ENCODE data around the gene CHP2.
"Not testable (repeated sequence)": the region's sequence is repeated elsewhere in the genome, so short reads cannot be mapped to it uniquely, and the experiment has no call there.

The CHP2 gene

DNA sequence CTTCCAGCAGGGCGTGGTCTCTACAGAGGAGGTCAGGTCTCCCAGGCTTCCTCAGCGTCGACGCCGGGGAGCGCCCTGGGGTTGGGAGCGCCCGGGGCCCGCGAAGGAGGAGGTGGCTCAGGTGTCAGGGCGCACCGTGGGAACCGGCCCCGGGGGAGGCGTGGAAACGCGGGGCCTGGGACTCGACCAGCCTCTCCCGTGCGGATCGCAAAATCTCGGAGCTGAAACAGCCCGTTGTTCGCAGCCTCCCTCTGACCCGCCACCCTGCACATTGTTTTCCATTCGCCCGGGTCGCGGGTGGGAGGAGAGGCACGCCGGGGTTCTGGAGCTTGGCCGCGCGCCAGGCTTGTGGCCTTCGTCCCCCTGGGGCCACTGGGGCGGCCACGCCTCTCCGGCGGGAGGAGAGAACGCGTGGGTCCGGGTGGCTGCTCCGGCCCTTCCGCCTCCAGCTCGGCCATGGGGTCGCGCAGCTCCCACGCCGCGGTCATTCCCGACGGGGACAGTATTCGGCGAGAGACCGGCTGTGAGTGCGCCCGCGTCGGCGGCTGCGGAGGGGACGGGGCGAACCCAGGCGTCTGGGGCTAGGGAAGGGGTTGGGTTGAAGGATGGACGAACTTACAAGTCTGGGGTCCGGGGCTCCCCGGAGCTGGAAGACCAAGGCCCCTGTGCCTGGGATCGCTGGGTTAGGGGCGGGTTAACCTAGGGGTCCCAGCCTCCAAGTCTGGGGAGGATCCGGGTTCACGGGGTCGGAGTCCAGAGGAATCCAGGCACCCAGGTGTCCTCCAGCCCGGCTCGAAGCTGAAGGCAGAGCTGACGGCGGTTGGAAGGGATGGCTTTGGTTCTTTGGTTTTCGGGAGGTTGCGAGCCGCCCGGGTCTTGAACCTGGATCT, at the start of gene CHP2:
Gene CHP2, plus strand, starts transcription at position 433 of the 890 bp plus-strand sequence. Its CDS starts 24 bp downstream, at position 457.
- no peak for DNase-seq (ENCODE audit: low spot score)

DNA sequence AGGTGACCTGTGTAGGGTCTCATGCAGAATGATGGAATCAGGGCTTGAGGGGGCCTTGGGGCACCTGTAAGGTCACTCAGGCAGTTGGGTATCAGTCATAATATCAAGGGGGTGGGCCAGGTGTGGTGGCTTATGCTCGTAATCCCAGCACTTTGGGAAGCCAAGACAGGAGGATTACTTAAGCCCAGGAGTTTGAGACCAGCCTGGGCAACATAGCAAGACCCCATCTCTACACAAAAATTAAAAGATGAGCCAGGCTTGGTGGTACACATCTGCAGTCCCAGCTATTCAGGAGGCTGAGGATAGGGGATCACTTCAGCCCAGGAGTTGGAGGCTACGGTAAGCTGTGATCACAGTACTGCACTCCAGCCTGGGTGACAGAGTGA, 49.3 kb upstream of the CHP2 start:
- no peak for DNase-seq (ENCODE audit: low spot score)

DNA sequence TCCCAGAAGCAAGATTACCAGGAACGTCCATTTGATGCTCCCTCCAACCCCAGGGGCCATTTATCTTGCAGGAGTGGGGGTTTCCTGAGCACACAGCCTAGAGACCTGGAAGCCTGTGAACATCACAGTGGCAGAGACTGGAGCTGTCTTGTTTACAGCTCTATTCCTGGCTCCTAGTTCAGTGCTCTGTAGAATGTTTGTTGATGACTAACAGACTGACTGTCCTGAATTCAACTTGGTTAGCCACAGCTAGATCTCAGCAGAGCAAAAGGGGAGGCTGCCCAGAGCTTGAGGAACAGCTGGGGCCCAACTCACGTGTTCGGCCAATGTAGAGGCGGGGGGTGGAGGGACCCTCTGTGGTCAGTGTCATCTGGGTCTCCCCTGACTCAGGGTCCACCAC, 48.4 kb upstream of the CHP2 start:
- DNase-seq (ENCODE audit: low spot score): no peak

DNA sequence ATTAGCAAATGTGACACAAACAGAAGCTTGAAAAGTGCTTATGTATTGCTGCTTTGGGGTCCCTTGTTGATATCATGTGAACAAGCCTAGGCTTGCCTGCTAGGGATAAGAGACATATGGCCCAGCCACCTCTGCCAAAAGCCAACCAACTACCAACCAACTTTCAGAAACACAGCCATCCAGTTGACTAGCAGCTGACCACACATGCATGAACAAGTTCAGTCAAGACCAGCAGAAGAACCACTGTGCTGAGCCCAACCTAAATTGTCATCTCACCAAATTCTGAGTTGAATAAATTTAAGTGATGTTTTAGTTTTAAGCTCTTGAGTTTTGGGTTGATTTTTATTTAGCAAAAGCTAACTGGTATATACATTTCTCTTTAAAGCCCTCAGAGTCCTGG, 45.3 kb upstream of the CHP2 start:
- DNase-seq (ENCODE audit: low spot score): no peak

DNA sequence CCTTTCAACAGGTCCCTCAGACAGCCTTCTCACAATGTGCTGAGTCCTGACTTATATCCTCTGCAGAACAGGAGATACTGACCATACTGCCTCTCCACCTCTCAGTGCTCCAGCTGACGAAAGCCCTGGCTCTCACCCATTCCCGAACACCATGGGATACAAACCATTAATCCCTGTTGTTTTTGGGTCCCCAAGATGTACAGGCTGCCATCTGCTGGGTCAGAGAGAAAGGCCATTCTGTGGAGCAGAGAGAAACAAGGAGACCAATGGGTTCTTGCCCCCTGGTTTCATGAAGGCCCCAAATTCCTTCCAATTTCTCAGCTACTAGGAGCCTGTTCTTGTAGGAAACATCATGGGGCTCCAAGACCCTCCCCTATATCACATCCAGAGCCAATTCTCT, 44.8 kb upstream of the CHP2 start:
- DNase-seq (ENCODE audit: low spot score): no peak

DNA sequence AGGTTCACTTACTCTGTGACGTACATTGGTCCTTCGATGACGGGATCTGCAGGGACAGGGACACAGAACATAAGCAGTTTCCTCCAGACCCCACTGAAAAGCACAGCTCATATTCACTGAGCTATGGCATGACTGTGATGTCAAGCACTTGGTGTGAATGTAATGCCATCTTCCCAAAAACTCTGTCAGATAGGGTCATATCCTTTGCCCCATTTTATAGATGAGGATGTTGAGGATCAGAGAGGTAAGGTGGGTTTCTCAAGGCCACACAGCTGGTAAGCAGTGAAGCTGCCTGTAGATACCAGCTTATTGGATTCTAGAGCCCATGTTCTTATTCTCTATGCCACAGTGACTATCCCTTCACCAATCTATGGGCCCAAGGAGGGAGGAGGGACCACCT, 44.3 kb upstream of the CHP2 start:
- DNase-seq (ENCODE audit: low spot score): no peak

DNA sequence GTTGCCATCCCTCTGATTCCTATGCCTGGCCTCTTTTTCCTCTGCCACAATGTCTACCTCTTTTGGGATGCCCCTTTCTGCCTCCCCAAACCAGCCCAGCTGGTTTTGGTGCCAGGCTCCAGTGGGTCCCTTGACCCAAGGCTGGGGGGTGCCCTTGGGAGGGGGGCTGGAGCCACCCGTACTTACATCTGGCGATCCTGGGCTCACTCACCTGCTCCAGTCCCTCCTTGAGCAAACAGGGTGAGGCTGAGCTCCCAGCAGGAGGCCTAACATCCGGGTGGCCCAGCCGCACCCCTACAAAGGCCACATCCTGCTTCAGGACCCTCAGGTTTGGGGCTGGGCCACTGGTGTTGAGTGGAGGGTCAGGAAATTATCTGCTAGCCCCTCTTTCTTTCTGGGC, 43.0 kb upstream of the CHP2 start:
- no peak for DNase-seq (ENCODE audit: low spot score)

DNA sequence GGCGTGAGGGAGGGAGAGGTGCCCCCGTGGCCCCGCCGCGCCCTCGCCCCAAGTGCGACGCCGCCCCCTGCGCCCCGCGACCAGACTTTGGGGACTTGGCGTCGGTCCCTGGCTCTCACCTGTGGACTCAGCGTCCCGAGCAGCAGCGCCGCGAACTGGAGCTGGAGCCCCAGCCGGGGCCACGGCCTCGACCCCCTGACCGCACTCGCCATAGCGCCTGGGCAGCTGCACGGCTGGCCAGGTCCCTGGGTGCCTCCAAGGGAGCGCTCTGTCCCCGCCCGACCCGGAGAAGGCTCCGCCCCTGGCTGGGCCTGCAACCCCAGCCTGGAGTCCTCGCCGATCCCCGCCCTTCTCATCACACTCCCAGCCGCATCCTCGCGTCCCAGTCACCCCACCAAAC, 41.9 kb upstream of the CHP2 start, which contains the start of gene ERN2:
Gene ERN2, minus strand, starts transcription at position 247 of the 400 bp plus-strand sequence. Its CDS starts 35 bp downstream, at position 212.
- no peak for DNase-seq (ENCODE audit: low spot score)

DNA sequence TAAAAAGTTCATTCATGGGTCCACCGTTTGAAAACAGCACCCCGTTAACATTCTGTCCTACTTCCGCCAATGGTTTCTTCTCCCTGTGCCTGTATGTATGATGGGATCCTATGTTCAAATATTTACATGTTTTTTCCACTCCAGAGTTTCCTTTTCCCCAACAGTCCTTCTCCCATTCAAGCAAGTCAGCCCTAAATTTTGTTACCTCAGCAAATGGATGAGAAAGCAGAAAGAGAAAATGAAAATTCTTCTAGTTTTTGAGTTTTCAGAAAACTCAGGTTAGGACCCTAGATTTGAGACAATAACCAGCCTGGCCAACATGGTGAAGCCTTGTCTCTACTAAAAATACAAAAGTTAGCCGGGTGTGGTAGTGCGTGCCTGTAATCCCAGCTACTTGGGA, 38.3 kb upstream of the CHP2 start:
- no peak for DNase-seq (ENCODE audit: low spot score)

DNA sequence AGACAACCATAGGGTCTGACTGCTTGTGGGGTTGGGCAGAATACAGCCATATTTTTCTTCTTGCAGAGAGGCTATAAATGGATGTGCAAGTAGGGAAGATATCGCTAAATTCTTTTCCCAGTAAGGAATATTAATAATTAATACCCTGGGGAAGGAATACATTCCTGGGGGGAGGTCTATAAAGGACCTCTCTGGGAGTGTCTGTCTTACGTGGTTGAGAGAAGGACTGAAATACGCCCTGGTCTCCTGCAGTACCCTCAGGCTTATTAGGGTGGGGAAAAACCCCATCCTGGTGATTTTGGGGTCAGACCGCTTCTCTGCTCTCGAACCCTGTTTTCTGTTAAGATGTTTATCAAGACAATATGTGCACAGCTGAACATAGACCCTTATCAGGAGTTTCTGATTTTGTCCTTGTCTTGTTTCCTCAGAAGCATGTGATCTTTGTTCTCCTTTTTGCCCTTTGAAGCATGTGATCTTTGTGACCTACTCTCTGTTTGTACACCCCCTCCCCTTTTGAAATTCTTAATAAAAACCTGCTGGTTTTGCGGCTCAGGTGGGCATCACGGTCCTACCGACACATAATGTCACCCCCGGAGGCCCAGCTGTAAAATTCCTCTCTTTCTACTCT, 32.1 kb upstream of the CHP2 start:
- not testable (repeated sequence) for DNase-seq (ENCODE audit: low spot score)

DNA sequence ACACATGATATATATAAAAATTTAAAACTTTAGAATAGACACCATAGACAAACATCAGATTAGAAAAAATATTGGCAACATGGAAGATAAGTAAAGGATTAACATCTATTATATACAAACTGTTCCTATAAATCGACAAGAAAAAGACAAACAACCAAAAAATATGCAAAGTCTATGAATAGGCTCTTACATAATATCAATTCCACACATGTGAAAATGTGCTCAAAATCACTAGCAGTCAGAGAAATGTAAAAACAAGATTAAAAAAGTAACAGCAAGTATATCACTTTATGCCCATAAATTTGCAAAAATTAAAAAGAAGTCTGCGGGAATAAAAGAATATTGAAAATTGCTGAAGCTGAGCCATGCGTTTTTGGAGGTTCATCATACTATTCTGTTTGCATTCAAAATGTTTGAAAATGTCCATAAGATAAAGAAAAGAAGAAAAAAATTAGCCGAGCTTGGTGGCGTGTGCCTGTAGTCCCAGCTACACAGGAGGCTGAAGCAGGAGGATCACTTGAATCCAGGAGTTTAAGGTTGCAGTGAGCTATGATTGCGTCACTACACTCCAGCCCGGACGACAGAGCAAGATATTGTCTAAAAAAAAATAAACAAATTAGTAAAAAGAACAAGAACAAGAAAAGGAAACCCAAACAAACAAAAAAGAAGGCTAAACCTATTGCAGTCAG, 30.6 kb upstream of the CHP2 start:
- DNase-seq (ENCODE audit: low spot score): no peak

DNA sequence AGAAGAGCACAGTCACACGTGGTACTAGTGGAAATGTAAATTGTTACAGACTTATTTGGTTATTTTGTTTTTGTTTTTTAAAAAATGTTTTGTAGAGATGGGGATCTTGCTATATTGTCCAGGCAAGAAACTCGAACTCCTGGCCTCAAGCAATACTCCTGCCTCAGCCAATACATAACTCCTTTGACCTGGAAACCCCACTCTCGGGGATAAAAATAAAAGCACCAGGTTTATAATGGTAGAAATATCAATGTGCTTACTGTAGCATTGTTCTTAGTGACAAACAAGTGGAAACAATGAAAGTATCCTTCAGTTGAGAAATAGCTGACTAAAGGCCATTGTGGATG, 30.1 kb upstream of the CHP2 start:
- no peak for DNase-seq (ENCODE audit: low spot score)

DNA sequence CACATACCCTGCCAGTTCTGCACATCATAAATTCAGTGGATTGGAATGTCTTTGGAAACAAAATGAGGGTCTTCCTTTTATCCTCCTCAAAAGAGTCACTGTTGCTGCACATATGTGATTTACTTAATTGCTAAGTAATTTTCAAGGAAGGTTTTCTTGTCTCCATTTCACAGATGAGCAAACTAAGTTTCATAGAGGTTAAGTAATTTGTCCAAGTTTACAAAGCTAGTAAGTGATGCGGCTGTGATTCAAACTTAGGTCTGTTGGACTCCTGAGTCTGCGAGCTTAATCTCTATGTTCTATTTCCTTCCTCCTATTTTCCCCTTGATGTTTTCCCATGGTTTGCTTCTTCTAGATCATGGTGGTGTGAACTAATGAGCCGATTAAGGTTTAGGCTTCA, 28.1 kb upstream of the CHP2 start:
- DNase-seq (ENCODE audit: low spot score): no peak

DNA sequence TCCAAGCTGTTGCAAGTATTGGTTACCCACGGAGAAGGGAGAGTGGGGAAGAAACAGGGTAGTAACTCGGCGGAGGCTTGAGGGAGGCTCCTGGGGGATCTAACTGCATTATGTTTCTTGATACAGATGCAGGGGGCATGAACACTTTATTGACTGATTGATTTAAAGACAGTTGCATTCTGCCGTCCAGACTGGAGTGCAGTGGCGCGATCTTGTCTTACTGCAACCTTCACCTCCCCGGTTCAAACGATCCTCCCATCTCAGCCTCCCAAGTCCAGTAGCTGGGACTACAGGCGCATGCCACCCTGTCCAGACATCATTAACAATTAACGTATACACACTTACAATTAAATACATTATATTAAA, 26.7 kb upstream of the CHP2 start:
- no peak for DNase-seq (ENCODE audit: low spot score)

DNA sequence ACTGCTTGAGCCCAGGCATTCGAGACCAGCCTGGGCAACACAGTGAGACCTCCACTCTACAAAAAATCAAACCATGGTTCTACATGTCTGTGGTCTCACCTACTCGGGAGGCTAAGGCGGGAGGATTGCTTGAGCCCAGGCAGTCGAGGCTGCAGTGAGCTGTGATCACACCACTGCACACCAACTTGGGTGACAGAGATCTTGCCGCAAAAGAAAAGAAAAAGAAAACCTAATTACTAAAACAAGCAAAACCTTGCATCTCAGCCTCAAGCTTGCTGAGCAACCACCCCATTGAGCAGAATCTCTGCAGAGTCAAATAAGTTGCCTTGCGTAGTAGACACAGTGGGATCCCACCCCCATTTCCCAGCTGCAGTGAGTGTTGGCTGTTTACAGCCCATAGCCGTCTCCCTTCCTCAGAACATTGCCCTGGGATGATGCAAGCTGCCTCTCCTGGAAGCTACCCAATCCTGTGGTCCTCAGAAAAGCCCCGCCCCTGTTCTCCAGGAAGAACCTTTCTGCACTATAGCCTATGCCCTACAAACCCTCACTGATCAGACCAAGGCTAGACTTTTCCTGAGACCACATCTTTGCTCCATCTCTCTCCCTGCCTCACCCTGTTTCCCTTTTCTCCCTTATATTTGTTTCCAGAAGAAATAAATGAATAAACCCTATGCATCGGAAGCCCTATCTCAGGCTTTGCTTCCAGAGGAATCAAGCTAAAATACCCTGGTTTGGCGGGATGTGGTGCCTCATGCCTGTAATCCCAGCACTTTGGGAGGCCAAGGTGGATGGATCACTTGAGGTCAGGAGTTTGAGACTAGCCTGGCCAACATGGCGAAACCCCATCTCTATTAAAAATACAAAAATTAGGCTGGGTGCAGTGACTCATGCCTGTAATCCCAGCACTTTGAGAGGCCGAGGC, 25.1 kb upstream of the CHP2 start:
- no peak for DNase-seq (ENCODE audit: low spot score)

DNA sequence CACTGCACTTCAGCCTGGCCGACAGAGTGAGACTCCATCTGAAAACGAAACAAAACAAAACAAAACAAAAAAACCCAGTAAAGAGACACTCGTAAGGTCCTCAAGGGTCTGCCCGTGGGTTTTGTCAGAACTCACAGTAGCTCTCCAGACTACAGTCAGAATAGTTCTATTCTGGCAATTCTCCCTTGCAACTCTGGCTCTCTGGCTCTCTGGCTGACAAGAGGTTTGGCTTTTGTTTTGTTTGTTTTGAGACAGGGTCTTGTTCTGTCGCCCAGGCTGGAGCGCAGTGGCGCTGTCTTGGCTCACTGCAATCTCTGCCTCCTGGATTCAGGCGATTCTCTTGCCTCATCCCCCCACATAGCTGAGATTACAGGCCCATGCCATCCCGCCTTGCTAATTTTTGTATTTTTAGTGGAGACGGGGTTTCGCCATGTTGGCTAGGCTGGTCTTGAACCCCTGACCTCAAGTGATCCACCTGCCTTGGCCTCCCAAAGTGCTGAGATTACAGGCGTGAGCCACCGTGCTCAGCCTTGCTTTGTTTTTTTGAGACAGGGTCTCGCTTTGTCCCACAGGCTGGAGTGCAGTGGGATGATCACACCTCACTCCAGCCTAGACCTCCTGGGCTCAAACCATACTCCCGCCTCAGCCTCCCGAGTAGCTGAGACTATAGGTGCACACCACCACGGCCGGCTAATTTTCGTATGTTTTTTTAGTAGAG, 20.5 kb upstream of the CHP2 start:
- DNase-seq (ENCODE audit: low spot score): no peak

DNA sequence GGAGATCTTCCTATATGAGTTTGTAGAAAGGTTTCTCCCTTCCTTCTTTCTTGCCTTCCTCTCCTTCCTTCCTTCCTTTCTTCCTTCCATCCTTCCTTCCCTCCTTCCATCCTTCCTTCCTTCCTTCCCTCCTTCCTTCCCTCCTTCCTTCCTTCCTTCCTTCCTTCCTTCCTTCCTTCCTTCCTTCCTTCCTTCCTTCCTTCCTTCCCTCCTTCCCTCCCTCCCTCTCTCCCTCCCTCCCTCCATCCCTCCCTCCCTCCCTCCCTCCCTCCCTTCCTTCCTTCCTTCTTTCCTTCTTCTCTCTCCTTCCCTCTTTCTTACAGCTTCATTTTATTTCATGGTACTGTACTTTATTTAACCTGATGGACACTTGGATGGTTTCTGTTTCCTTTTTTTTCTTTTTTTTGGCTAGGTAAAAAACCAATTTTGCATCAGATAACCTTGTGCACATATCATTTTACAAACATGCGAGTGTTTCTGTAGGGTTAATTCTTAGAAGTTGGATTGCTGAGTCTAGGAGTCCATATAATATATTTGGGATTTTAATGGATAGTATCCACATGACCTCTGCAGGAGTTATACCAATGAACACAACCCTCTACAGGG, 17.3 kb upstream of the CHP2 start:
- not testable (repeated sequence) for DNase-seq (ENCODE audit: low spot score)

DNA sequence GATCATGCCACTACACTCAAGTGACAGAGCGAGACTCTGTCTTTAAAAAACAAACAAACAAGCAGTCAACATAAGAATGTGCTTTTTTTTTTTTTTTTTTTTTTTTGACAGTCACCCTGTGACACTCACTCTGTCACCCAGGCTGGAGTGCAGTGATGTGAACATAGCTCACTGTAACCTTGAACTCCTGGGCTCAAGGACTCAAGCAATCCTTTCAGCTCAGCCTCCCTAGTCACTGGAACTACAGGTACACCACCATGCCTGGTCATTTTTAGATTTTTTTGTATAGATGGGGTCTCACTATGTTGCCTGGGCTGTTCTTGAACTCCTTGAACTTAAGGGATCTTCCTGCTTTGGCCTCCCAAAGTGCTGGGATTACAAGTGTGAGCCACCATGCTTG, 15.3 kb upstream of the CHP2 start:
- no peak for DNase-seq (ENCODE audit: low spot score)

DNA sequence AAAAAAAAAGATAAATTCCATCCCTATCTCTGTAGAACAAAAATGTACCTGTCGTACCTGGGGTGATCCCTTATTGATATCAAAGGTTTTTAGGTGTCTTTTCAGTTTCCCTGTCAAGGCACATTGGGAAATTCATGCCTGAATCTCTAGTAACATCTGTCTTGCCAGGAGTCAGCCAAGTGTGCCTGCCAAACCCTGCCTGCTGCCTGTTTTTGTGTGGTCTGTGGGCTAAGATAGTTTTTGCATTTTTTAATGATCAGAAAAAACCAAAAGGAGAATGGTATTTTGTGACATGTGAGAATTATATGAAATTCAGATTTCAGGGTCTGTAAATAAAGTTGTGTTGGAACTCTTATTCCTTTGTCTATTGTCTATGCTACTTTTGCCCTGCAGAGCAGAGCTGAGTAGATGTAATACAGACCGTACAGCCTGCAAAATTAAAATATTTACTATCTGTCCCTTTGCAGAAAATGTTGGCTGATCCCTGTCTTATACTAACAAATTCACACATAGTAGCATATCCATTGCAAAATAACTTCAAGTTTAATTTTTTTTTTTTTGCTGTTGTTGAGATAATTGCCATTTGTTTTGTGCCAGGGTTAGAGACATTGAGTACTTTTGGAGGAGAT, 13.0 kb upstream of the CHP2 start:
- DNase-seq (ENCODE audit: low spot score): no peak

DNA sequence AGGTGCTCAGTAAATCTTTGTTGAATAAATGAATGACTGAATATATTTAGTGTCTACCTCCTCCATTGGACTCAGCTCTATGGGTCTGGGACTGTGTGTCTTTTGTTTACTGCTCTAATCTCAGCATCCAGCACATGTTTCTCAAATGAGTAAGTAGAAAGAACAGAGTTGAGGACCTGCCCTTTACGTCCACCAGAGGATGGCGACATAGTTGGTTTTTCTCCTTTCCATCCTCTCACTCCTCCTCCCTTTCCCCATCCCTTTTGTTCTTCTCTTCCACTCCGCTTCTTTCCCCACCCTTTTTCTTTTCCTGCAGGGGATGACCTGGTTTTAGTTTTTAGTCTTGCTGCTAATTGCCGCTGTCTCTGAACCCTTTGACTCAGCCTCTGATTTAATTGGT, 12.1 kb upstream of the CHP2 start:
- DNase-seq (ENCODE audit: low spot score): no peak
